NCI-H1417 (cell line): ENCODE data around the gene S1PR4.
"Not testable (repeated sequence)": the region's sequence is repeated elsewhere in the genome, so short reads cannot be mapped to it uniquely, and the experiment has no call there.

ENCODE experiments used
- DNase-seq, 3 experiments: peaks; one replicate each; lab custom pipeline; 2025; lab: John Stamatoyannopoulos, UW

S1PR4 gene

GRCh38 chr19:3152419-3152780 lies 26.2 kb upstream of the S1PR4 start:
- DNase-seq, result no peak

DNA sequence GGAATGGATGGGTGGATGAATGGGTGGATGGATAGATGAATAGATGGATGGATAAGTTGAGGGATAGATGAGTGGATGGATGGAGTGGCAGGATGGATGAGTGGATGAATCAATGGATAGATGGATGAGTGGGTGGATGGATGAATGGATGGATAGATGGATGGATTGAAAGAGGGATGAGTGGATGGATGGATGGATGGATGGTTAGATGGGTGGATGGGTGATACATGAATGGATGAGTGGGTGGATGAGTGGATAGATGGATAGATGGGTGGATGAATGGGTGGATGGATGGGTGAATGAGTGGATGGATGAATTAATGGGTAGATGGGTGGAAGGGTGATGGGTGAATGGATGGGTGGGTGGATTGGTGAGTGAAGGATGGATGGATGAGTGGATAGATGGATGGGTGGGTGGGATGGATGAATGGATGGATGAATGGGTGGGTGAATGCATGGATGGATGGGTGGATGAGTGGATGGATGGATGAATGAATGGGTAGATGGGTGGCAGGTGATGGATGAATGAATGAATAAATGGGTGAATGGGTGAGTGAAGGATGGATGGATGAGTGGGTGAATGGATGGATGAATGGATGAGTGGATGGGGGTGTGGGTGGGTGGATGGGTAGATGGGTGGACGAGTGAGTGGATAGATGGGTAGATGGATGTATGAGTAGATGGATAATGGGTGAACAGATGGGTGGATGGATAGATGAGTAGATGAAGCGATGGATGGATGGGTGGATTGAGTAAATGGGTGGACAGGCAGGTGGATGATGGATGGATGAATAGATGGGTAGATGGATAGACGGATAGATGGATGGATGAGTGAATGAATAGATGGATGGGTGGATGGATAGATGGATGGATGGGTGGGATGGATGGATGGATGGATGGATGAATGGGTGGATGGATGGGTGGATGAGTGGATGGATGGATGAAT lies 25.0 kb upstream of the S1PR4 start:
- no peak for DNase-seq

GRCh38 chr19:3154447-3154846 lies 24.1 kb upstream of the S1PR4 start:
- not testable (repeated sequence) for DNase-seq

- no peak for DNase-seq
Observed at GRCh38 chr19:3154957-3155736, 23.4 kb upstream of the S1PR4 start.

- DNase-seq, result no peak
Observed at GRCh38 chr19:3157096-3157845, 21.3 kb upstream of the S1PR4 start.

DNA sequence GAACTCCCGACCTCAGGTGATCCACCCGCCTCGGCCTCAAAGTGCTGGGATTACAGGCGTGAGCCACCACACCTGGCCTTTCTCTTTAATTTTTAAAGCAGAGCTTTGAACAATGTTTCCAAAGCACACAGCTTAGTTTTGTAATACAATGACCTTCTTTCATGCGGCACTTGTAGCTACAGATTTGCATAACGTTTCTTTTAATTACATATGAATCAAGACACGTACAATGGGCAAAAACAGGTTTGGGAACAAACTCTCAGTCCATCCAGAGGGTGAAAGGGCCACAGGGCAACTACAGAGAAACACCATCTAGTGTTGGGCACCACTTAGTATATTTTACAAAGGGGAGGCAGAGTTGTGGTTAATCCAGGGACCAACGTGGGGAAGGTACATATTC lies 19.0 kb upstream of the S1PR4 start:
- no peak for DNase-seq

DNA sequence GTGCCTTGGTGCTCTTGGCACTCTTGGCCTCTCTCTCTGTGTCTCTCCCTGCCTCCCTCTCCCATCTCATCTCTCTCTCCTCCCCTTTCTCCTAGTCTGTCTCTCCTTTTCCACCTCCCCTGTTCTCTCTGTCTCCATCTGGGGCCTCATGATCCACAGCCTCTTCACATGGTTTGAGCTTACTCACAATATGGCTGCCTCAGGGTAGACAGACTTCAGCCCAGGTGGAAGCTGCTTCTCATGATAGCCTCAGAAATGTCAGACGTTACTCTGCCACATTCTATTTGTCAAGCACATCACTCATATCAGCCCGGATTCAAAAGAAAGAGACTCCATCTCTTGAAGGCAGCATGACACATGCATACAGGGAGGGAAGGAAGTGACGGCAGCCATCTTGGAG lies 18.4 kb upstream of the S1PR4 start:
- no peak for DNase-seq

- no peak for DNase-seq
Observed at GRCh38 chr19:3161453-3161852, 17.1 kb upstream of the S1PR4 start.

- DNase-seq, result peak in 1 of 3 experiments; percentile 35
Observed at GRCh38 chr19:3162418-3163229, 15.9 kb upstream of the S1PR4 start.

GRCh38 chr19:3163230-3163886 lies 15.2 kb upstream of the S1PR4 start:
- DNase-seq, result peak; percentile 72 to 87 (median 73)

- DNase-seq, result no peak
Observed at GRCh38 chr19:3163943-3164342, 14.6 kb upstream of the S1PR4 start.

DNA sequence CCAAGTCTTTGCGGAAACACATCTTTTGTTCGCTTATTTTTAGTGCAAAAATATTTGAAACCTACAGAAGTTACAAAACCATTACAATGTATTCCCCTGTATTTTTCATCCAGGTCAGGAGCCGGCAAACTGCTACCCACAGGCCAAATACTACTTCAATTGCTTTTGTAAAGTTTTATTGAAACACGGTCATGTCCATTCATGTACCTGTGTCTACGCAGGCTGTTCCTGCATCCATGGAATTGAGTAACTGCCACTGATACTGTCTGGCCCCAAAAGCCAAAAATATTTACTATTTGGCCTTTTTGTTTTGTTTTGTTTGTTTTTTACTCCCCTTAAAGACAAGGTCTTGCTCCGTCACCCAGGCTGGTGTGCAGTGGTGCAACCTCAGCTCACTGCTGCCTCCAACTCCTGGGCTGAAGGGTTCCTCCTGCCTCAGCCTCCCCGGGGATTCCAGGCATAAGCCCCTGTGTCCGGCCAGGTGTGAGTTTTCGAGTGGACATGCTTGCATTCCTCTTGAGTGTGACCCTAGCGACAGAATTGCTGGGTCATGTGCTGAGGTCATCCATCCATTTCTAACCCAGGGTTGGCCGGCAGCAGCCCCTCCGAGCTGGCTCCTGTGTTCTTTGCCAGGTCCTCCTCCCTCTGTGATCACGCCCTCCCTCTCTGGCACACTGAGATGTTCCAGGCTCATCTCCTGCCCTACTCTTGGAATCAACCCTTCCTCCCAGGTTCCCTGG lies 10.9 kb upstream of the S1PR4 start:
- DNase-seq, result no peak

GRCh38 chr19:3171894-3172672 lies 6.5 kb upstream of the S1PR4 start:
- DNase-seq, result no peak

DNA sequence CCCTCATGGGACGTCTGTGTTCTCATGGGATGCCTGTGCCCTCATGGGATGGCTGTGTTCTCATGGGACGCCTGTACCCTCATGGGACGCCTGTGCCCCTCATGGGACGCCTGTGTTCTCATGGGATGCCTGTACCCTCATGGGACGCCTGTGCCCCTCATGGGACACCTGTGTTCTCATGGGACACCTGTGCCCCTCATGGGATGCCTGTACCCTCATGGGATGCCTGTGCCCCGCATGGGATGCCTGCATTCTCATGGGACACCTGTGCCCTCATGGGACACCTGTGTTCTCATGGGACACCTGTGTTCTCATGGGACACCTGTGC lies 5.9 kb upstream of the S1PR4 start:
- DNase-seq, result not testable (repeated sequence)

- DNase-seq, result peak in 1 of 3 experiments; percentile 27
Observed at GRCh38 chr19:3175781-3176714, 2.5 kb upstream of the S1PR4 start.

GRCh38 chr19:3176715-3177501 lies 1.7 kb upstream of the S1PR4 start:
- no peak for DNase-seq

DNA sequence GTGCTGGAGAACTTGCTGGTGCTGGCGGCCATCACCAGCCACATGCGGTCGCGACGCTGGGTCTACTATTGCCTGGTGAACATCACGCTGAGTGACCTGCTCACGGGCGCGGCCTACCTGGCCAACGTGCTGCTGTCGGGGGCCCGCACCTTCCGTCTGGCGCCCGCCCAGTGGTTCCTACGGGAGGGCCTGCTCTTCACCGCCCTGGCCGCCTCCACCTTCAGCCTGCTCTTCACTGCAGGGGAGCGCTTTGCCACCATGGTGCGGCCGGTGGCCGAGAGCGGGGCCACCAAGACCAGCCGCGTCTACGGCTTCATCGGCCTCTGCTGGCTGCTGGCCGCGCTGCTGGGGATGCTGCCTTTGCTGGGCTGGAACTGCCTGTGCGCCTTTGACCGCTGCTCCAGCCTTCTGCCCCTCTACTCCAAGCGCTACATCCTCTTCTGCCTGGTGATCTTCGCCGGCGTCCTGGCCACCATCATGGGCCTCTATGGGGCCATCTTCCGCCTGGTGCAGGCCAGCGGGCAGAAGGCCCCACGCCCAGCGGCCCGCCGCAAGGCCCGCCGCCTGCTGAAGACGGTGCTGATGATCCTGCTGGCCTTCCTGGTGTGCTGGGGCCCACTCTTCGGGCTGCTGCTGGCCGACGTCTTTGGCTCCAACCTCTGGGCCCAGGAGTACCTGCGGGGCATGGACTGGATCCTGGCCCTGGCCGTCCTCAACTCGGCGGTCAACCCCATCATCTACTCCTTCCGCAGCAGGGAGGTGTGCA lies 587 bp downstream of the S1PR4 start:
- DNase-seq, result no peak
